ENCODE data around the gene CDK5RAP3.
"Not testable (repeated sequence)": the region's sequence is repeated elsewhere in the genome, so short reads cannot be mapped to it uniquely, and the experiment has no call there.

Gene CDK5RAP3

DNA sequence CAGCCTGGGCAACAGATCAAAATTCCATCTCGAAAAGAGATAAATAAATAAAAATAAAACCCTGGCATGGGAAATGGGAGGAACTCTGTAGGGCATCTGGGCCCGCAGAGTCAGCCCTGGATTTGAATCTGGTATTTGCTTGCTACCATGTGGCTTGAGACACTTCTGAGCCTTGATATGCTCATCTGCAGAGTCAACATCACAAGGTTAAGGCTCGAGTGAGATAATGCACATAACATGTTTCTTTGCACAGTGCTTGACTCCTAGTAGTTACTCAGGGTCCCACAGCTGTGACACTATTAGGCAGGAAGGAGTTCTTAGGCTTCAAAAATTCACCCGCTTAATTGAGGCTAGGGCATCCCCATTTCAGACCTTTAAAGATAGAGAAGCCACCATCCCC, 21.3 kb downstream of the CDK5RAP3 start:
- no peaks in the 10 kb centered on the region for H3K9me3 ChIP-seq (ENCODE audit: insufficient read depth, low read depth, low read length)
- no peak overlapping the region for H3K4me3 ChIP-seq (ENCODE audit: low read length)
- no peaks in the 10 kb centered on the region for H3K36me3 ChIP-seq (ENCODE audit: insufficient read depth, low read length)
- 84% methylated on average over 3 of the region's 4 CpGs for WGBS
- no peaks in the 10 kb centered on the region for H3K27me3 ChIP-seq (ENCODE audit: insufficient read depth, low read length)
- H3K4me1 ChIP-seq (ENCODE audit: insufficient read depth, low read length) = peaks cover 58% of the 10 kb centered on the region
- H3K9ac ChIP-seq (ENCODE audit: low read depth, low read length) = no peak overlapping the region
- H3K27ac ChIP-seq (ENCODE audit: low read depth, low read length) = no peak overlapping the region; the same call in 1 of the 2 replicates

DNA sequence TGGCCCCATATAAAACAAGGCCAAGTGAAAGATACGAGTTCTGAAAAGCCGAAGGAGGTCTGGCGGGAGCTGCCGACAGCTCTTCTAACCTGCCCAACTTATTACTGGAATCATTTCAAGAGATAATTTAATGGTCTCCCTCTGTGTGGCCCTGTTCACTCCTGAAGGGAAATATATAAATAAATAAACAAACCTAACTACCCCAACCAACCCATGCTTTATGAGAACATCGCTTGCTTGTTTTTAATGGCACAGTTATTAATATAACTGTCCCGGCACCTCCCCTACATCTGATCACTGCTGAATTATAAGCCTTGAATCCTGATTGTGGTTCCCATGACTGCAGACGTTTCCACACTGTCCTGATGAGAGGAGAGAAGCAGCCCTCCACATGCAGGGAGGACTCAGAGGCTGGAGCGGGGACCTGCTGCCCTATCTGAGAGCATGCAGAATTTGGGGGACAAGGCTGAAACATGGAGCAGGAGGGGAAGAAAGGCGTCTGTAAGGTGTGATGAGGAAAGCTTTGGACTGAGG, 22.2 kb downstream of the CDK5RAP3 start:
- 92% methylated on average over 7 of the region's 9 CpGs for WGBS
- Histone ChIP-seq H3K9ac (ENCODE audit: low read depth, low read length) (no peak overlapping the region), H3K9me3 (ENCODE audit: insufficient read depth, low read depth, low read length) (no peaks in the 10 kb centered on the region)

DNA sequence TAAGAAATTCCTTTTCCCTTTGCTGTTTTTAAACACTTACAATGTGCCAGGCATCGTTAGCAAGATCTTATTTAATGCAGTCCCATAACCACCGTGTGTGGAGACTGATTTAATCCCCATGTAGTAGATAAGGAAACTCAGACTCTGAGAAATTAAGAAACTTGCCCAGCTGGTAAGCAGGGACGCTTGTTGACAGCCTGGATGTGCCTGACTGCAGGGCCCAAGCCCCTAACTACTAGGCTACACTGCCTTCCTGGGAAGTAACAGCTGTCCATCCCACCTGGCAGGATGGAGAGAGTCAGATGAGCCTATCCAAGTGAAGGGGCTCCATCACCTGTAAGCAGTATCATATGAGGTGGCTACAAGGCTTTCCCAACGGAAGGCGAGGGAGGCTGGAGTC, 23.1 kb downstream of the CDK5RAP3 start:
- H3K36me3 ChIP-seq (ENCODE audit: insufficient read depth, low read length) = no peaks in the 10 kb centered on the region
- H3K9me3 ChIP-seq (ENCODE audit: insufficient read depth, low read depth, low read length) = no peaks in the 10 kb centered on the region
- no peak overlapping the region for H3K9ac ChIP-seq (ENCODE audit: low read depth, low read length)
- peaks cover 45% of the 10 kb centered on the region for H3K4me1 ChIP-seq (ENCODE audit: insufficient read depth, low read length)
- 94% methylated on average over 5 of the region's 5 CpGs for WGBS
- no peaks in the 10 kb centered on the region for H3K27me3 ChIP-seq (ENCODE audit: insufficient read depth, low read length)
- no peak overlapping the region for H3K4me3 ChIP-seq (ENCODE audit: low read length)
- H3K27ac ChIP-seq (ENCODE audit: low read depth, low read length) = no peak overlapping the region

More for the DNA sequence above, 22.2 kb downstream of the CDK5RAP3 start:
- Histone ChIP-seq H3K36me3 (ENCODE audit: insufficient read depth, low read length) (no peaks in the 10 kb centered on the region), H3K27me3 (ENCODE audit: insufficient read depth, low read length) (no peaks in the 10 kb centered on the region), H3K4me1 (ENCODE audit: insufficient read depth, low read length) (peaks cover 49% of the 10 kb centered on the region), H3K27ac (ENCODE audit: low read depth, low read length) (no peak overlapping the region), H3K4me3 (ENCODE audit: low read length) (no peak overlapping the region)

DNA sequence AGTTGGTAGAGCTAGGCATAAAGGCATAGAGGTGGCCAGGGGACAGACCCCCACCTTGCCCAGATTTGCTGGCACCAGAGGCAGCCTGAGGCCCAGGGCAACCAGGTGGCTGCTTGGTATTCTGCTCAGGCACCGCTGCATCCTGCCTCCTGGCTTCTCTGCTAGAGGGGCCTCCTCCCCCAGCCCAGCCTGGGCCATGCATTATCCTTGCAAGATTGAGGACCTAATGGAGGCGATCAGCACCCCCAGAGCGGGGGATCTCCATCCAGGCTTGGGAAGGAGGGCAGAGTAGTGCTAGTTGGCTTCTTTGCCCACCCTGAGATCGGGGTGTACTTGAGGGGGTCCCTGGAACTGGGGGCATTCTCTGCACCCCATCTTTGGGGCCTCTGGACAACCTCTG, 23.8 kb downstream of the CDK5RAP3 start:
- peak overlapping the region; percentile 3; the same call in 1 of the 2 replicates for H3K27ac ChIP-seq (ENCODE audit: low read depth, low read length)
- H3K9ac ChIP-seq (ENCODE audit: low read depth, low read length) = no peak overlapping the region
- no peaks in the 10 kb centered on the region for H3K27me3 ChIP-seq (ENCODE audit: insufficient read depth, low read length)
- WGBS = 93% methylated on average over 4 of the region's 4 CpGs
- H3K4me1 ChIP-seq (ENCODE audit: insufficient read depth, low read length) = peaks cover 42% of the 10 kb centered on the region
- H3K4me3 ChIP-seq (ENCODE audit: low read length) = no peak overlapping the region
- H3K9me3 ChIP-seq (ENCODE audit: insufficient read depth, low read depth, low read length) = no peaks in the 10 kb centered on the region
- H3K36me3 ChIP-seq (ENCODE audit: insufficient read depth, low read length) = no peaks in the 10 kb centered on the region

DNA sequence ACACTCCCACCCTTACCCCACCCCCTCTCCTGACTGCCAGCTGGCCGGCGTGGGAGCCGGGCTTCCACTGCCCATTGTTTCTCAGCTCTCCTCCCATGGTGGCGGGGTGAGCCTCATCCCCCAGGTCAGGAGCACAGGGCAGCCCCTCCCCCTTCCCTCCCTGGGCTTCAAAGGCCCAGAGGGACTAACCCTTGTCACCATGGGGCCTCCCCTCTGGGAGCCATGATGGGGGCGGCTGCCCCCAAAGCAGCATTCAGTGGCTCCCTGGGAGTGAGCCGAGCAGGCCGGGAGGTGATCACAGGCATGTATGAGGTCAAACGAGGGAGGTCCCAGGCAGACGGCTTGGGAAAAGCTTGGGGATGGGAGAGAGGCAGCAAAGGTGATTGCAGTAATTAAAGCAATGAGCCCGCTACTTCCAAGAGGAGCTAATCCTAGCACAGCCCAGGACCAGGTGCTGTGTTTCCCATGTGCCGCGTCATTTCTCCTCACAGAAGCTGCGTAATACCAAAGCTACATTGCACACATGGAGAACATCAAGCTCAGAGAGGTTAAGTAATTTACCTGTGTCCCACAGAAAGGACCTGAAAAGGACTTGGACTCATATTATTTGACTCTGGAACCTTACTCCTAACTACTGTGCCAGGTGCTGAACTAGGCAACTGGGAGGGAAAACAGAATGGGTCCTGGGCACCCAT, 24.5 kb downstream of the CDK5RAP3 start:
- peak overlapping the region; percentile 57 for H3K27ac ChIP-seq (ENCODE audit: low read depth, low read length)
- no peak overlapping the region for H3K9ac ChIP-seq (ENCODE audit: low read depth, low read length)
- H3K4me3 ChIP-seq (ENCODE audit: low read length) = no peak overlapping the region
- H3K9me3 ChIP-seq (ENCODE audit: insufficient read depth, low read depth, low read length) = no peaks in the 10 kb centered on the region
- WGBS = 35% methylated on average over 13 of the region's 13 CpGs
- no peaks in the 10 kb centered on the region for H3K27me3 ChIP-seq (ENCODE audit: insufficient read depth, low read length)
- peaks cover 42% of the 10 kb centered on the region for H3K4me1 ChIP-seq (ENCODE audit: insufficient read depth, low read length)
- H3K36me3 ChIP-seq (ENCODE audit: insufficient read depth, low read length) = no peaks in the 10 kb centered on the region

DNA sequence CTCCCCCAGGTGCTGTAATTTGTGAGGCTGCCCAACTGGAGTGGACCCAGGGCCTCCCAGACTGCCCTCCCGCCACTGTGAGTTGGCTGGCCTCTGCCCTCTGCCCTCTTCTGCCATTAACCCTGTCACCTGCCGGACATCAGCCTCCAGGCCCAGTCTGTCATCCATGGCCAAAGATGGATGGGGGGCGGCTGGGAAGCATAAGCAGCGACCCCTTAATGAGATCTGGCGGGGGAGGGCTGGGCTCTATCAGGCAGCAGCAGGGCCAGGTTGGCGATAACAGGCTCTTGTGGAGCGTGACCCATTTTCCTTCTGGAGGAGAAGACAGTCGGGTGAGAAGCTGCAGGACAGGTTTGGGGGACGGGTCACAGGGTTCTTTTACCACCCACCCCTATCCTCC, 25.3 kb downstream of the CDK5RAP3 start:
- no peaks in the 10 kb centered on the region for H3K27me3 ChIP-seq (ENCODE audit: insufficient read depth, low read length)
- no peaks in the 10 kb centered on the region for H3K36me3 ChIP-seq (ENCODE audit: insufficient read depth, low read length)
- H3K4me3 ChIP-seq (ENCODE audit: low read length) = no peak overlapping the region
- no peaks in the 10 kb centered on the region for H3K9me3 ChIP-seq (ENCODE audit: insufficient read depth, low read depth, low read length)
- H3K27ac ChIP-seq (ENCODE audit: low read depth, low read length) = no peak overlapping the region
- no peak overlapping the region; the same call in 1 of the 2 replicates for H3K9ac ChIP-seq (ENCODE audit: low read depth, low read length)
- H3K4me1 ChIP-seq (ENCODE audit: insufficient read depth, low read length) = peaks cover 36% of the 10 kb centered on the region
- 85% methylated on average over 8 of the region's 9 CpGs for WGBS

DNA sequence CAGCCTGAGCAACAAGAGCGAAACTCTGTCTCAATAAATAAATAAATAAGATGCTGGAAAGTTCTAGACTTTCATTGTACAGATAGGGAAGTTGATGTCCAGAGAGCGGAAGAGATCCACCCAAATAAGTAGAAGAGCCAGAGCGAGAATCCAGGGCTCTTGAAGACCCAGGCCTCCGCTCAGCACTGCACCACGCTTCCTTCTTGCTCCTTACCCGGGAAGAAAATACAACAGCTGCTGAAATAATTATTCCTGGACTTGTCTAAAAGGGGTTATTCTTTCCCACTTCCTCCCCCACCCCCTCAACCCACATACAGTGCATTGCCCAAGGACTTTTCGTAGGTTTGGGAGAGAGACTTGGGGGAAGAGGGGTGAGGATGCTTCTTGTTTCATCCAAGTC, 26.7 kb downstream of the CDK5RAP3 start:
- no peaks in the 10 kb centered on the region for H3K36me3 ChIP-seq (ENCODE audit: insufficient read depth, low read length)
- 91% methylated on average over 6 of the region's 7 CpGs for WGBS
- H3K27ac ChIP-seq (ENCODE audit: low read depth, low read length) = no peak overlapping the region

DNA sequence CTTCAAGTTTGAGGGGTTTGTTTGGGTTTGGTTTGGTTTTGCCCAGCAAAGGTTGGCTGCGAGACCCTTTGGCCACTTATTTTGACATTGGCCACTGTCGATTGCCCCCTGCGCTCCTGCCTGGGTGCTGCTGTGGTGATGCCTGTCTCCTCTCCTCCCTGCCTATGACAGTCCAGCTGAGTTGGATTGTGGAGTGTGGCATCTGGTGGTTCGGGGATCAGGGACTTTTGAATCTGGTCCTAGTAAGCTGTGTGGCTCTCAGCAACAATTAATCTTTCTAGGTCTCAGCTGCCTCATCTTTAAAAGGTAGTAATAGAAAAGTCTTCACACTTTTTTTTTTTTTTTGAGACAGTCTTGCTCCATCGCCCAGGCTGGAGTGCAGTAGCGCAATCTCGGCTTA, 27.1 kb downstream of the CDK5RAP3 start:
- no peak overlapping the region for H3K27ac ChIP-seq (ENCODE audit: low read depth, low read length)
- WGBS = 96% methylated on average over 7 of the region's 7 CpGs
- no peaks in the 10 kb centered on the region for H3K27me3 ChIP-seq (ENCODE audit: insufficient read depth, low read length)
- H3K36me3 ChIP-seq (ENCODE audit: insufficient read depth, low read length) = no peaks in the 10 kb centered on the region
- H3K4me1 ChIP-seq (ENCODE audit: insufficient read depth, low read length) = peaks cover 35% of the 10 kb centered on the region
- H3K4me3 ChIP-seq (ENCODE audit: low read length) = no peak overlapping the region
- no peak overlapping the region for H3K9ac ChIP-seq (ENCODE audit: low read depth, low read length)
- H3K9me3 ChIP-seq (ENCODE audit: insufficient read depth, low read depth, low read length) = no peaks in the 10 kb centered on the region

More for the DNA sequence above, 26.7 kb downstream of the CDK5RAP3 start:
- Histone ChIP-seq H3K9me3 (ENCODE audit: insufficient read depth, low read depth, low read length) (no peaks in the 10 kb centered on the region), H3K9ac (ENCODE audit: low read depth, low read length) (no peak overlapping the region), H3K27me3 (ENCODE audit: insufficient read depth, low read length) (no peaks in the 10 kb centered on the region), H3K4me3 (ENCODE audit: low read length) (no peak overlapping the region), H3K4me1 (ENCODE audit: insufficient read depth, low read length) (peaks cover 31% of the 10 kb centered on the region)

DNA sequence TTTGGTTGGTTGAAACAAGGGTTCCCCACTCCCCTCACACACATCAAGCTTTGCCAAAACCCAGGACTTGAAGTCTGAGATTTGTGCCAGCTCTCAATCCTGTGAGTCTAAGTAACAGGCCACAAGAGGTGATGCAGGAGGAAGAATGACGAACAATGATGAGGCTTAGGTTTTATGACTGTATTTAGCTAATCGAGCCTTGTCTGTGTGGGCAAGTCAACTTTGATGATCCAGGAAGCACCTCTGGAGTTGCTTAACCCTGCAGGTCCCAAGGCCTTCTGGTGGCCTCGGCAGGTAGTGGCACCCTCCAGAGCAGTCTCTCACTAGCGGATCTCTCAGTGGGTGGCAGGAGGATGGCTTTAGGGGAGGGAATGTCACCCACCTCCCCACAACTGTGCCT, 28.7 kb downstream of the CDK5RAP3 start:
- no peaks in the 10 kb centered on the region for H3K9me3 ChIP-seq (ENCODE audit: insufficient read depth, low read depth, low read length)
- no peak overlapping the region for H3K9ac ChIP-seq (ENCODE audit: low read depth, low read length)
- no peaks in the 10 kb centered on the region for H3K27me3 ChIP-seq (ENCODE audit: insufficient read depth, low read length)
- H3K4me1 ChIP-seq (ENCODE audit: insufficient read depth, low read length) = peaks cover 45% of the 10 kb centered on the region
- no peak overlapping the region for H3K4me3 ChIP-seq (ENCODE audit: low read length)
- WGBS = 72% methylated on average over 3 of the region's 4 CpGs
- H3K27ac ChIP-seq (ENCODE audit: low read depth, low read length) = no peak overlapping the region
- H3K36me3 ChIP-seq (ENCODE audit: insufficient read depth, low read length) = no peaks in the 10 kb centered on the region

DNA sequence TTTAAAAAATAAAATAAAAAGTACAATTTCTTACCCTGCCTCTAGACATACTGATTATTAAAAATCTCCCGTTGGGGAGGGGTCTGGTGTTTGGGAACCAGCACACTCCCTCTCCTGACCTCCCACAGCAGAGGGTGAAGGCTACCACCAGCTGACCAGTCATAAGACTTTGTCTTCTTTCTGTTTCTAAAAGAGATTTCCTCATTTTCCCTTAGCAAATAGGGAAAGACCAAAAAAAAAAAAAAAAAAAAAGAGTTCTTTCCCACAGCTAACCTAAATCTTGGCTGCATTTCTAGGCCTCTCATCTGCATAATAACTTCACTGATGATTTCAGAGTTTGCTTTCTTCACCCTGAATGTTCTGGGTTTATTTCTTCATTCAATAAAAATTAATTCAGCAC, 30.3 kb downstream of the CDK5RAP3 start:
- no peak overlapping the region for H3K9ac ChIP-seq (ENCODE audit: low read depth, low read length)
- peaks cover 43% of the 10 kb centered on the region for H3K4me1 ChIP-seq (ENCODE audit: insufficient read depth, low read length)
- H3K4me3 ChIP-seq (ENCODE audit: low read length) = no peak overlapping the region
- H3K27ac ChIP-seq (ENCODE audit: low read depth, low read length) = no peak overlapping the region
- H3K27me3 ChIP-seq (ENCODE audit: insufficient read depth, low read length) = no peaks in the 10 kb centered on the region
- 100% methylated on average over 1 of the region's 1 CpG for WGBS
- no peaks in the 10 kb centered on the region for H3K36me3 ChIP-seq (ENCODE audit: insufficient read depth, low read length)
- no peaks in the 10 kb centered on the region for H3K9me3 ChIP-seq (ENCODE audit: insufficient read depth, low read depth, low read length)

DNA sequence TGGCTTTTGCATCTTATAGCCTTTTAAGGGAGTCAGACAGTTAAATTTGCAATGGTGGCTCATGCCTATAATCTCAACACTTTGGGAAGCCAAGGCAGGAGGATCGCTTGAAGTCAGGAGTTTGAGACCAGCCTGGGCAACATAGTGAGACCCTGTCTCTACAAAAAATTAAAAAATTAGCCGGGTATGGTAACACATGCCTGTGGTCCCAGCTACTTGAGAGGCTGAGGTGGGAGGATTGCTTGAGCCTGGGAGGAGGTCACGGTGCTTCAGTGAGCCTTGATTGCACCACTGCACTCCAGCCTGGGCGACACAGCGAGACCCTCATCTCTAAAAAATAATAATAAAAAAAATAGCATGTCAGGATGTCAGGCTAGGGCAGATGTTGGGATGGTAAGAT, 30.7 kb downstream of the CDK5RAP3 start:
- 88% methylated on average over 3 of the region's 5 CpGs for WGBS
- H3K4me3 ChIP-seq (ENCODE audit: low read length); H3K9me3 ChIP-seq (ENCODE audit: insufficient read depth, low read depth, low read length); H3K9ac ChIP-seq (ENCODE audit: low read depth, low read length); H3K27me3 ChIP-seq (ENCODE audit: insufficient read depth, low read length); H3K36me3 ChIP-seq (ENCODE audit: insufficient read depth, low read length): not testable (repeated sequence)
- H3K27ac ChIP-seq (ENCODE audit: low read depth, low read length) = peak overlapping the region; percentile 96; the same call in 1 of the 2 replicates
- H3K4me1 ChIP-seq (ENCODE audit: insufficient read depth, low read length) = peaks cover 40% of the 10 kb centered on the region

Data from HUES64 (cell line).